ENCODE measurements around the gene STEAP1.

The STEAP1 gene

DNA sequence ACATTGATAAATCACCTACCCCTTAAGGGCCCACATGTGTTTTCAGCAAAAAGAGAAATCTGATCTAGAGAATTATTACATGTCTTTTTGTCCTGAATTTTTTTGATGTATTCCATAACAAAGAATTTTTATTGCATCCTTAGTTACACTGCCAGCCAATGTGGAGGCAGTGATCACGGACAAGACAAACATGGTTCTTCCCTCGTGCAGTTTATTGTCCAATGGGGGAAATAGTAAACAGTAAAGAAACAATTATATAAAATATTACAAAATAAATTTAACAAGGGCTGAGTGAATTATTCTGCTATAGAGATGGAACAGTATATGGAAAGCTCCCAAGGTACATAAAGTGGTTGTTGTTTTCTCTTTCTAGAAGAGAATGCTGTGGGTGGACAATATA is 59.3 kb downstream of the STEAP1 start:
- DNase-seq, result no peak

All from hematopoietic multipotent progenitor cell treated with erythropoietin and hydrocortisone succinate and interleukin-3 and kit ligand, for 6 days (in vitro differentiated cells).